HUDEP-2 (cell line): ENCODE results near the gene MIB1.
A peak's percentile ranks its signal among the peaks of the same experiment; 100 is the strongest.
"Not testable (repeated sequence)": the region's sequence is repeated elsewhere in the genome, so short reads cannot be mapped to it uniquely, and the experiment has no call there.

Experiments
- DNase-seq, 76 experiments: peaks; one replicate each; lab custom pipeline; 2025; ENCODE audit not compliant: unreplicated experiment in 76 of 76; lab: John Stamatoyannopoulos, UW

Gene MIB1

DNA sequence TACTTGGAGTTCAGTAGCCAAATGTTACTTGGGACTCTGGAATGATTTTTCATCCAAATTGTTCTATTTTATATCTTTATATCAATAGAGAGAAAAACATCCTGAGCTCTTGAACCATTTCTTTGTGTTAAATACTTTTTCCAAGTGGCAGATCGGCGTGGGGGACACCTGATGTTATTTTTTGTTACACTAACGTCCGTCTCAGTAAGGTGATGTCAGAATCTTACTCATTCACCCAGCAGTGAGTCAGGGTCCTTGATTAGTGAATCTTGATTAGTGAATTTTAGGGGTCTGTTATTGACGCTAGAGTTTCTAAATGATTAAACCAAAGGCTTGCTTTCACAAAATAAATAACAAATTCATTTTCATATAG, 1.7 kb downstream of the MIB1 start:
- no peak for DNase-seq

DNA sequence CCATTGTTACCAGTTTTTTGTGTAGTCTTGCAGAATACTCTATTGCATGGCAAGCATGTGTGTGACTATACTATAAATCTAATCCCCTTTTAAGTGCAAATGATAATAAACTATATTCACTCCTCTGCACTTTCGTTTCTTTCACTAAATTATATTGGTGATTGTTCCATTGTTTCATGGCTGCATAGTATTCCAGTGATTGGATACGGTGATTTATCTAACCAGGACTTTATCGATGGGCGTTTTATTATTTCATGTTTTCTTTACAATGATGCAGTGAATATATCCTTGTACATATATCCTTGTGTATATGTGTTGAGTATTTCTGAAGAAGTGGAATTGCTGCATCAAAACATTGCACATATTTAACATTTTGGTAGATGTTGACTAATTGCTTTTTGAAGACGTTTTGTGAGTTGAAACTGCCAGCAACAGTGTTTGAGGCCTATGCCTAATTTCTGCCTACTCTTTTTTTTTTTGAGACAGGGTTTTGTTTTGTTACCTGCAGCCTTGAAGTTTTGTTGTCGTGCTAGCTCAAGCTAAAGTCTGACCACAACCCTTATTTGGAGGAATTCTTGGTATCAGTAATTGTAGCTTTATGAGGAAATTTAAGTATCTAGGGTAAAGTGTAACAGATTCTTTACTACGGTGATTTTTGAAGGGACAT, 2.7 kb downstream of the MIB1 start:
- no peak for DNase-seq

DNA sequence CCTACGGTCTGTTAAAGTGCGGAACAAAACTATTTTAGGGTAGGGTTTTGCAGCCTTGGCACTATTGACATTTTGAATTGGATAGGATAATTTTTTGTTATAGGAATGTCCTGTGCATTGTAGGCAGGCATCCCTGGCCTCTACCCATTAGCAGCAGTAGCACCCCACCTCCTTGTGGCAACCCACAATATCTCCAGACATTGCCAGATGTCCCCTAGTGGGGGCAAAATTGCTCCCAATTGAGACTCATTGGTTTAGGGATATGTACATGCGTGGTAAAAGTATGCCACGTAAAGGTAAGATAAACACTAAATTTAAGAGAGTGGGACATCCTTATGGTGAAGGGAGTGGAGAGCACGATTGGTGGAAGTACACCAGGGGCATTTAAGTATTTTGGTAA, 4.6 kb downstream of the MIB1 start:
- peak in 4 of 76 experiments; percentile 1 to 6 (median 4) for DNase-seq

DNA sequence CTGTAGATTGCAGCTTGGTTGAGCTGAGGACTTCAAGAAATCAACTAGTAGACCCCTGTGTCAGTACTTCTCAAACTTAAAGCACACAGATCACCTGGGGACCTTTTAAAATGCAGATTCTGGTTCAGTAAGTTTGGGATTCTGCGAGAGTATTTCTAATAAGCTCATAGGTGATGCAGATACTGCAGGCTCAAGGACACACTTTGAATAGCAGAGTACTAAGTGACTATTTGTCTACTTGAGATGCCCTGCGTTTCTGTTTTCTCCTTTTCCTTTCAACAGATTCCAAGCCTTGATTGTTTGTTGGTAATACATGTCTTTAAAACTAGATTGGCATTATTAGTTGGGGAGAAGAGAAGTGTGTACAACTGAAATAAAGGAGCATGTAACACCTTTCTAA, 6.7 kb downstream of the MIB1 start:
- no peak for DNase-seq

DNA sequence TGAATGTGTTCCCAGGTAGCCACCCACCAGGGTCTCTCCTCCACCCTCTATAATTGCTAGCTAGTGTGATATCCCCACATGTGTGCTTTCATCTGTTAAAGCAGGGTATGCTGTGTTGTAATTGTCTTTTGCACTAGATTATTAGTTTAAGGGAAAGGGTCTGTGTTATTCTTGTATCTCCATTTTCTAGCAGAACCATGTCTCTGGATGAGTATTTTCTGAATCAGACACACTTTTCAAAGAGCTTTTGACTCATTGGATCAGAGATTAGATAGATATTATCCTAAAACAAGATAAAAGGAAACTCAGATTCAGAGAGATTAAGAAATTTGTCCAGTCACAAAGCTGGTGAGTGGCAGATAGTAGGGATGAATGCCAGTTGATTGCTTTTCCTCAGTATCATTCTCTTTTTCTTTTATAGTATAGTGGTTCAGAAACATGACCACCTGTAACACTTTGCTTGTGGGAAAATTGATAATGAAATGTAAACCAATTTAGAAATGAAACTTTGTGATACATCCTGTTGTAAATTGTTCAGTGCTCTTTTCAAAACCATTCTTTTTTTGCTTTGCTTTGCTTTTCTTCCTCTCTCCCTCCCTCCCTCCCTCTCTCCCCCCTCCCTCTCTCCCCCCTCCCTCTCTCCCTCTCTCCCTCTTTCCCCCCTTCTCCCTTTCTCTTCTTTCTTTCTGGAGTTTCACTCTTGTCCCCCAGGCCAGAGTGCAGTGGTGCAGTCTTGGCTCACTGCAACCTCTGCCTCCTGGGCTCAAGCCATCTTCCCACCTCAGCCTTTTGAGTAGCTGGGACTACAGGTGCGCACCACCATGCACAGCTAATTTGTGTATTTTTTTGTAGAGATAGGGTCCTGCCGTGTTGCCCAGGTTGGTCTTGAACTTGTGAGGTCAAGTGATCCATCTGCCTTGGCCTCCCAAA, 7.4 kb downstream of the MIB1 start:
- DNase-seq: no peak

DNA sequence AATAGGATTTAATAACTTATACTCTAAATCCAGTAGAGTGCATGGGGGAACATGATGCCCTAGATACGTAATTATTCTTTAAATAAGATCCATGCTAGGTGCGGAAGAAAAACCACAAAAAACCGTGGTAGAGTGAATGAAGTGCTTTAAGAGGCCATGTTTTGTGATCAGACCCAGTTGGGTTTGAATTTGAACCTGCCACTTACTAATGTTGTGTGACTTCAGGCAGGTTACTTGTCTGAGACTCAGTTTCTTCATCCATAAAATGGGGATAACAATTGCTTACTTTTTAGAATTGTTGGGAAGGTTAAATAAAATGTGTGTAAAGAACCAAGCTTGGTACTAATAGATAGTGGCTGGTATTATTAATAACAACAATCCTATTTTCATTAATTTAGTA, 17.2 kb downstream of the MIB1 start:
- DNase-seq: no peak

DNA sequence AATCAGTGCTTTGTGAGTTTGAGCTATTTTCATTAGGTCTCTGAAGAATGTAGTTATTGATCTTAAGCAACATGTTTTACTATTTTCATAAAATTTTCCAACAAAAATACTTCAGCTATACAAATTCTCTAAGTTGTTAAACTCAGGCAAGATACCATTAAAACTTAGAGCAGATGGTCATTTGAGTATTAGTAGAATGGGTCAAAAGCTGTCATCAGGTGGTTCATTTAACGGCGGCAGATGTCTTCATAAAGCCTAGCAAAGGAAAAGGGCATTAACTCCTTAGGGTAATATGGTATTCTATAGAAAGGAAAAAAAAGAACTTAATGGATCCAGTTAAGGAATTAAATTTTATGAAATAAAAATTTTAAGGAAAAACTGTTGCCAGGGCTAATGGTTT, 19.2 kb downstream of the MIB1 start:
- DNase-seq: peak in 1 of 76 experiments; percentile 1

DNA sequence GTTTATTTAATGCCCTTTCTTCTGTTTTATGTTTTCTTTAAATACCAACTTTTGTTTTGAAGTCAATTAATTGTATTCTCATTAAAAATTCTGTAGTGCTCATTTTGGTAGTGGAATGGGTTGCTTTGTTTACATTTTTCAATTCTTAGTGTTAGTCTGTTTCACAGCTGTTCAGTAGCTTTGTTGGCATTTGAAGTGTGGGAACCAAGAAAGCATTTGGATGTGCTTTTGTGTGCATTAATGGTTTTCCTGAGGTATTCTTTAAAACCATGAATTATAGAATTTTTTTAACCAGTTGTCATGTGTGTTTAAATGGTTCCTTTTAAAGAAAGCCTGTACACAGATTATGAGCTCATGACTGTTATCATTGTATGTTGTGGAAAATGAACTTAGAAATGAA, 19.7 kb downstream of the MIB1 start:
- DNase-seq: no peak

DNA sequence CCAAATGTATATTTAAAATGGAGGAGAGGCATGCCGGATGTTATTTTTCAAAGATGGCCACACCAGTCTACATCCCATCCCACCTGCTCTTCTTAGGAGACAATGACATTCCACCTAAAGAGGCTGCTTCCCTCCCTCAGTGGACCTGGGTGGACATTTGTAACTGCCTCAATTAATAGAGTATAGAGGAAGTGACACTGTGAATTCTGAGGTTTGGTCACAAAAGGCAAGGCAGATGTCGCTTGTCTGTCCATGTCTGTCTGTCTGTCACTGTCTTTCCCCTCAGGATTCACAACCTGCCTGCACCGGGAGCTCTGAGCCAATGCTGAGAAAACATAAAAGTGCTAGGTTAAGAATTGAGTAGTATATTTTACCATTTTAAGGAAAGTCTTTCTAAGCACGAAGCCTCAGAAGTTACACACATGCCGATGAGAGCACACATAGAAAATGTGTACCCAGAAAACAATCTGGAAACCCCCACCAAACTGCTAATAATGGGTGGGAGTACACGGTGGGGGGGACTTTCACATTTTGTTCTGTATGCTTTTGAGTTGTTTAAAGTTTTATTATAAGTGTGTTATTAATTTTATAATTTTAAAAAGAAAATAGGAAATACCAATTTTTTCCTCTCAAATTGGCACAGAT, 21.0 kb downstream of the MIB1 start:
- DNase-seq: no peak

DNA sequence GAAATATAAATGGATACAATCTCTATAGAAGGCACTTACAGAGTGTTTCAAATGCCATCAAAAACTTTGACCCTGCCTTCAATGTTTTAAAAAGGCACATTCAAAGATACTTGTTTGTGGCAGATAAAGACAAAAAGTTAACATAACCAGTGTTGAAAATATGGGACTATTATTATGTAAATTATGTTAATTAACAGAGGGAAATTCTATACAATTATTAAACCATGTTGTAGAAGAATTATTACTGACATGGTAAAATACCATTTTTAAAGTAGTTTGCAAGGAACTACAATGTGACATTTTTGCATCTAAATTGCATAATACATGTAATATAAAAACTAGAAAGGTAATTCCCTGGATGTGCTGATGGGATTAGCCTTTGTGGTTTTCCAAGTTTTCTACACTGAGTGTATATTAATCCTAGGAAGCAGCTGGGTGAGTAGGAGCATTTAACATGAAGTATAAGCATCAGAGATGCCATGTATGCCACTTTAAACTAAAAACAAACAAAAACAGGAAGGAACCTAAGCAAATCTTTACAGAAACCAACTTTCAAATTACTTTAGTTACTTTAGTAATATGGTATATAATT, 21.7 kb downstream of the MIB1 start:
- no peak for DNase-seq

DNA sequence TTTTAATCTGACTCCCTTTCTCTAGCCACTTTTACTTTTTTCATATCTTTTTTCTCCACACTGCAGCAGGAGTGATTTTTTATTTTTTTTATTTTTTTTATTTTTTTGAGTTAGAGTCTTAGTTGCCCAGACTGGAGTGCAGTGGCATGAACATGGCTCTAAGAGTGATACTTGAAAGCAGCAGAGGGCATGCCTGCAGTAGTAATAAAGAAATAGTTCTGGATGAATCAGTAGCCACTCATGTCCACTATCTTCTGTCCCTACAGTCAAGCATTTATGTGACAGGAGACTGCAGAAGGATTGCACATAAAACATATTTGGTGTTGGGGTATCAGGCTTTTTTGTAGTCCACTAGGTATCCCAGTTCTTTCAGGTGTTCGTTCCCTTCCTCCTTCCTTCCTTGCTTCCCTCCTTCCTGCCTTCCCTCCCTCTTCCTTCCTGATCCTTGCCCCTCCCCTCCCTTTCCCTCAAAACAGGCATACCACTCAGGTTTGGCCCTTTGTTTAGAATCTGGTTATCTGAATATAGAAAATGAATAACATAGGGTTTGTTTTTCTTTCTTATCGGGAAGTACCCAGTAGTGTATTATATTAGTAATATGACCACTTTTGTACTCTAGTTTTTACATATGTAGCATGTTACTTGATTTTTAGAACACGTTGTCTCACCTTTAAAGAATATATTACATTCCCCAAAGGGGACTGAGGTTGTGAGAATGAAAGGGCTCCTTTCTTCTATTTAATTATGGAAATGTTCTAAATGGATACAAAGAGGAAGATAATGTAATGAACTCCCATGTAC, 23.5 kb downstream of the MIB1 start:
- DNase-seq: no peak

DNA sequence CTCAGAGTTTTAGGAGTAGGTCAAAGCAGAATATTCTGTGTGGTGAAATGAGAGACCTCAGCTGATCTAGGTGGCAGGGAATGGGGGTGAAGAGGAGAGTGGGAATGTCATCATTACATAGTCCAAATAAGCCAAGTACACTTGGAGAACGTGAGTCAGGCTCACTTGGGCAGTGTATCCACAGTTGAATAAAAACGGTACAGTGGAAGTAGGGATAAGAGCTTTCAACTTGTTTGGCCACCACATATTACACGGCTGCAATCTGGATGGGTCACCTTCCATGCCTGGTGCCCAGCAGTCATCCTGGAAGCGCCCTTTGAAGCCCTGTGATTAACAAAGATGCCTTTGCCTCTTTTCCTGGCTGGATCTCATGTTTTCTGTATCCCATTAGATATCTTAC, 28.6 kb downstream of the MIB1 start:
- DNase-seq: no peak

DNA sequence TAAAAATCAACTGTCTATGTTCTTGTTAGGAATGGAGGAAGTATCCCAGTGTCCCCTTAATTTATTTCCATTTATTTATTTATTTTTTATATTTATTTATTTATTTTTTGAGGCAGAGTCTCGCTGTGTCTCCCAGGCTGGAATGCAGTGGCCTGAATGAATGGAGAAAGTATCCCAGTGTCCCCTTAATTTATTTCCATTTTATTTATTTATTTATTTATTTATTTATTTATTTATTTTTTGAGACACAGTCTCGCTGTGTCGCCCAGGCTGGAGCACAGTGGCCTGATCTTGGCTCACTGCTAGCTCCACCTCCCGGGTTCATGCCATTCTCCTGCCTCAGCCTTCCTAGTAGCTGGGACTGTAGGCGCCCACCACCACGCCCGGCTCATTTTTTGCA, 34.1 kb downstream of the MIB1 start:
- no peak for DNase-seq

DNA sequence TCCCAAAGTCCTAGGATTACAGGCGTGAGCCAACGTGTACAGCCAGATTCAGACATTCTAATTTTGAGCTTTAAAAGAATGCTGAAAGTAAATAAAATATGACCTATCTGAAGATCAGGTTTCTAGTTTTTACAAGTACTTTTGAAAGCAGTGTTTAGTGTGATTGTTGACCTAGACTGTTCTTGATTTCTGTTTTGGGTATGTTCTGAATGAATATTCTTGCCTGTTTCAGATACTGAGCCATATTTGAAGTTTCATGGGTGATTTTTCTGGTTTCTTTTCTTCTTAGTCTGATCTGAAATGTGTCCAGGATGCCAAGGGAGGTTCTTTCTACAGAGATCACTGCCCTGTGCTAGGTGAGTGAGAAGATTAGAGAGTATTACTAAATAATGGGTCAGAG, 37.2 kb downstream of the MIB1 start:
- no peak for DNase-seq

DNA sequence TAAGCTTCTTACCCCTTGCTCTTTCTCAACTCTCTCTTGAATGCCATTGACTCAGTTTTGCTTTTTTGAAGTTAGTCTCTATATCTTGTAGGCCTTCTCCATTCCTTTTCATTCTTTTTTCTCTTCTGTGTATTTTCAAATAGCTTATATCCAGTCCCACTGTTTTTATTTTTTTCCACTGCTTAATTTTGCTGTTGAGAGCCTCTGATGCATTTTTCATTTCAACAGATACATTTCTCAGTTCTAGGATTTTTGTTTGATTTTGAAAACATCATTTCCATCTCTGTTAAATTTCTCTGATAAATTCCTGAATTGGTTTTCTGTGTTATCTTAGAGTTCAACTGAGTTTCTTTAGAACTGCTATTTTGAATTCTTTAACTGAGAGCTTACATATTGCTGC, 45.9 kb downstream of the MIB1 start:
- DNase-seq: no peak

DNA sequence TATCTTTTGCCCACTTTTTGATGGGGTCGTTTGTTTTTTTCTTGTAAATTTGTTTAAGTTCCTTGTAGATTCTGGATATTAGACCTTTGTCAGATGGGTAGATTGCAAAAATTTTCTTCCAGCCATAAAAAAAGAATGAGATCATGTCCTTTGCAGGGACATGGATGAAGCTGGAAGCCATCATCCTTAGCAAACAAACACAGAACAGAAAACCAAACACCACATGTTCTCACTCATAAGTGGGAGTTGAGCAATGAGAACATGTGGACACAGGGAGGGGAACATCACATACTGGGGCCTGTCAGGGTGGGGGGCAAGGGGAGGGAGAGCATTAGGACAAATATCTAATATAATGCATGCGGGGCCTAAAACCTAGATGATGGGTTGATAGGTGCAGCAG, 55.5 kb downstream of the MIB1 start:
- not testable (repeated sequence) for DNase-seq

DNA sequence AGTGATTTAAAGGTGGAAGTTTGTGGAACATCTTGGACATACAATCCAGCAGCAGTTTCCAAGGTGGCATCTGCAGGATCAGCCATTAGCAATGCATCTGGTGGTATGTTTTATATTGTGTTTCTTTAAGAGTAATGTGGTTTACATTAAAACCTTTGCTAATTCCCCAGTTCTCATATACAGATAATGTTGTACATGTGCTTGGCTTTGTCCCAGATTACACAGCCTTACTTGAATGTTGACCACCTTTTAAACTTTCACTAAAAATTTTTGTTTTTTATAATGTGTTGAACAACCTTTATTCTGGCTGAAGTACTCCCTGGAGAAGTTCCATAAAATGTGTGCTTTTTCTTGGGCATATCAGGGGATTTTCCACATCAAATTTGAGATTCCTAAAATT, 57.5 kb downstream of the MIB1 start:
- DNase-seq: no peak

DNA sequence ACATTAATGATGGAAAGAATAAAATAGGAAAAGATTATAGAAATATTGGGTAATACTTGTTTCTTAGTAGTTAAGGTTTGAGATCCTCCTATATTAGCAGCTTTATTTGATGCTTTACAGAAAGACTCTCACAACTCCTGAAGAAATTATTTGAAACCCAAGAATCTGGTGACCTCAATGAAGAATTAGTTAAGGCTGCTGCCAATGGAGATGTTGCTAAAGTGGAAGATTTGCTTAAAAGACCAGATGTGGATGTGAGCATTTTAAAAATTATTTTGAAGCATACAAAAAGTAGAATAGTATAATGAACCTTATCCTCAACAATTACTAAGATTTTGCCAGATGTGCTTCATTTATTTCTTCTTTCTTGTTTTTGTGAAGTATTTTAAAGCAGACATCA, 59.1 kb downstream of the MIB1 start:
- DNase-seq: no peak

DNA sequence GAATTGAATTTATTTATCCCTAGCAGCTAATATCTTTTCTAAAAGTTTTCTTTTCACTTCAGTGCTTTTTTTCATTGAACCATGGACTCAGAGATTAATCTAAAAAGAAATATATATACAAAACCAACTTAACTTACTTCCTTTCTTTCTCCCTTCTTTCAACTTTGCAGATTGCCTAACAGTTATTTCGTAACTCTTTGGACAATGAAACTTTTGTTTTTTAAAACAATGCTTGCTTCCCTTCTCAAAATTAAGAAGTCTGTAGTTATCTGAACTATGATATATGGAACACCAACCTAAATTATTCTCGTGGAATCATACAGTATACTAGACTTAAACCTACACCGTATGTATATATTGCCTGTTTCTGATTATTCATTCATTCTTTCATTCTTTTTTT, 62.9 kb downstream of the MIB1 start:
- no peak for DNase-seq

DNA sequence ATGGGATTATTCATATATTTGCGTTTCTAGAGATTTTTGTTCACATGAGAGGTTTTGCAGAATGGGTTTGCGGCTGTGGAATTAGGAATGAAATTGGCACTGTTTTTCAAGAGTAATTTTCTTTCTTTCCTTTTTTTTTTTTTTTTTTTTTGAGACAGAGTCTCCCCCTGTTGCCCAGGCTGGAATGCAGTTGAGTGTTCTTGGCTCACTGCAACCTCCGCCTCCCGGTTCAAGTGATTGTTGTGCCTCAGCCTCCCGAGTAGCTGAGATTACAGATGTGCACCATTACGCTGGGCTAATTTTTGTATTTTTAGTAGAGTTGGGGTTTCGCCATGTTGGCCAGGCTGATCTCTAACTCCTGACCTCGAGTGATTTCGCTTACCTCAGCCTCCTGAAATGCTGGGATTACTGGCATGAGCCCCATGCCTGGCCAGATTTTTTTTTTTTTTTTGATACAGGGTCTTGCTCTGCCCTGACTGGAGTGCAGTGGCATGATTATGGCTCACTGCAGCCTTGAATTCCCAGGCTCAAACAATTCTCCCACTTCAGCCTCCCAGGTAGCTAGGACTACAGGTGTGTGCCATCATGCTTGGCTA, 65.3 kb downstream of the MIB1 start:
- no peak for DNase-seq
